ENCODE measurements around the gene PLXDC2.

GRCh38 chr10:20247891-20248708 is 431.9 kb downstream of the PLXDC2 start:
- TF ChIP-seq CTCF (conservative IDR thresholded peaks at IDR 0.05 in 1 of 2, IDR thresholded peaks at IDR 0.05 in 1 of 2; ENCODE audit: low read depth in 1 of 2, low read length in 2 of 2) = no peak
- no peak for TF ChIP-seq EZH2 (IDR thresholded peaks at IDR 0.05; ENCODE audit: low read length, missing control alignments)
